ENCODE measurements around the gene SLCO2A1.

SLCO2A1 gene

GRCh38 chr3:133883641-133884040, 146.1 kb downstream of the SLCO2A1 start:
- ATAC-seq: no peak
- TF ChIP-seq SNAI2 (CRISPR knock-in tag; IDR thresholded peaks at IDR 0.05): no peak
- TF ChIP-seq ZNF8 (CRISPR knock-in tag; IDR thresholded peaks at IDR 0.05): no peak
- no peak for TF ChIP-seq ZFP3 (CRISPR knock-in tag; IDR thresholded peaks at IDR 0.05)

GRCh38 chr3:133882986-133883586, 146.6 kb downstream of the SLCO2A1 start:
- TF ChIP-seq ZFP3 (CRISPR knock-in tag; IDR thresholded peaks at IDR 0.05): no peak
- no peak for TF ChIP-seq OSR1 (CRISPR knock-in tag; IDR thresholded peaks at IDR 0.05)
- TF ChIP-seq CSDC2 (CRISPR knock-in tag; IDR thresholded peaks at IDR 0.05): no peak
- ATAC-seq: no peak

GRCh38 chr3:133881939-133882825, 147.5 kb downstream of the SLCO2A1 start:
- TF ChIP-seq TCF4 (CRISPR knock-in tag; IDR thresholded peaks at IDR 0.05; ENCODE audit: borderline replicate concordance): no peak
- TF ChIP-seq POU6F1 (CRISPR knock-in tag; IDR thresholded peaks at IDR 0.05; ENCODE audit: borderline replicate concordance, low read depth): no peak
- no peak for TF ChIP-seq CREB5 (CRISPR knock-in tag; IDR thresholded peaks at IDR 0.05; ENCODE audit: low read depth)
- TF ChIP-seq GLIS3 (CRISPR knock-in tag; IDR thresholded peaks at IDR 0.05): no peak
- TF ChIP-seq ISL1 (CRISPR knock-in tag; IDR thresholded peaks at IDR 0.05): no peak
- TF ChIP-seq ZFP3 (CRISPR knock-in tag; IDR thresholded peaks at IDR 0.05): no peak
- TF ChIP-seq ZNF8 (CRISPR knock-in tag; IDR thresholded peaks at IDR 0.05): no peak
- TF ChIP-seq CSDC2 (CRISPR knock-in tag; IDR thresholded peaks at IDR 0.05): no peak
- no peak for TF ChIP-seq PPARA (CRISPR knock-in tag; IDR thresholded peaks at IDR 0.05; ENCODE audit: borderline replicate concordance)
- no peak for TF ChIP-seq SNAI2 (CRISPR knock-in tag; IDR thresholded peaks at IDR 0.05)
- TF ChIP-seq ZC3H10 (CRISPR knock-in tag; IDR thresholded peaks at IDR 0.05): no peak
- no peak for TF ChIP-seq RARB (CRISPR knock-in tag; IDR thresholded peaks at IDR 0.05)
- TF ChIP-seq ZFP30 (CRISPR knock-in tag; IDR thresholded peaks at IDR 0.05): no peak
- no peak for ATAC-seq

GRCh38 chr3:133881492-133881891, 148.2 kb downstream of the SLCO2A1 start:
- ATAC-seq: no peak
- TF ChIP-seq ZNF565 (CRISPR knock-in tag; conservative IDR thresholded peaks at IDR 0.05; ENCODE audit: low read depth) (no peak), TSHZ2 (CRISPR knock-in tag; IDR thresholded peaks at IDR 0.05) (no peak), TCF4 (CRISPR knock-in tag; IDR thresholded peaks at IDR 0.05; ENCODE audit: borderline replicate concordance) (no peak), SNAI2 (CRISPR knock-in tag; IDR thresholded peaks at IDR 0.05) (no peak), ZNF70 (CRISPR knock-in tag; IDR thresholded peaks at IDR 0.05) (no peak), BACH2 (CRISPR knock-in tag; IDR thresholded peaks at IDR 0.05; ENCODE audit: borderline replicate concordance) (no peak), ESRRG (CRISPR knock-in tag; IDR thresholded peaks at IDR 0.05) (no peak), ZFP3 (CRISPR knock-in tag; IDR thresholded peaks at IDR 0.05) (no peak), ZC3H10 (CRISPR knock-in tag; IDR thresholded peaks at IDR 0.05) (no peak), TOX (CRISPR knock-in tag; IDR thresholded peaks at IDR 0.05; ENCODE audit: borderline replicate concordance) (no peak)
